Effector memory CD8-positive, alpha-beta T cell (primary cell): ENCODE results near the gene PANX3.
"Not testable (repeated sequence)": the region's sequence is repeated elsewhere in the genome, so short reads cannot be mapped to it uniquely, and the experiment has no call there.

Source experiments
- ATAC-seq: fragments of 150-1000 bp; cut with Tn5 transposase; replicated peaks from 2 replicates; pipeline ENCODE4 v1.10.0; 2021; ENCODE audit warnings: mild to moderate bottlenecking, moderate library complexity
- DNase-seq, 3 experiments: peaks; one replicate each; pipeline ENCODE4 v3.0.0; 2021
- H3K27ac Mint-ChIP-seq, 2 donors: one replicate each; pipeline ENCODE4 v1.8.0; 2022; ENCODE audit warnings: mild to moderate bottlenecking in 2 of 2, mixed read lengths in 2 of 2, moderate library complexity in 2 of 2
- H3K27me3 Mint-ChIP-seq, 2 donors: one replicate each; pipeline ENCODE4 v1.8.0; 2022; ENCODE audit warnings: mixed read lengths in 2 of 2
- H3K36me3 Mint-ChIP-seq: one replicate; pipeline ENCODE4 v1.8.0; 2022; ENCODE audit warnings: mild to moderate bottlenecking, moderate library complexity, mixed read lengths; ENCODE audit not compliant: insufficient read depth
- H3K4me1 Mint-ChIP-seq, 2 donors: one replicate each; pipeline ENCODE4 v1.8.0; 2022; ENCODE audit warnings: low read depth in 2 of 2, mixed read lengths in 2 of 2
- H3K4me3 Mint-ChIP-seq, 2 donors: one replicate each; pipeline ENCODE4 v1.8.0; 2022; ENCODE audit warnings: mild to moderate bottlenecking in 2 of 2, mixed read lengths in 2 of 2, moderate library complexity in 2 of 2
- H3K9me3 Mint-ChIP-seq, 2 donors: one replicate each; pipeline ENCODE4 v1.8.0; 2022; ENCODE audit warnings: mixed read lengths in 2 of 2

Gene PANX3

DNA sequence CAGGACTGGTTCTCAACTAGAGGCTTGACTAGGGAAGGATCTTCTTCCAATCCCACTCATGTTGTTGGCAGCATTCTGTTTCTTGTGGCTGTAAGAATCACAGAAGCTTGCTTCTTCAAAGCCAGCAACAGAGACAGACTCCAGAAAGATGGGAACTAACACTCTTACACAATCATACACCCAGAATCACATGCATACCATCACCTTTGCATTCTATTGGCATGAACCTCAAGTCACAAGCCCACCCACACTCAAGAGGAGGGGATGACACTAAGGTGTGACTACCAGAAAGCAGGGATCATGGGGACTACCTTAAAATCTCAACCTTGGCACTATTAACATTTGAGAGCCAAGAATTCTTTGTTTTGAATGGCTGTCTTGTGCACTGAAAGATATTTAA, 13.6 kb upstream of the PANX3 start:
- Mint-ChIP-seq H3K4me3 (no peak overlapping the region), H3K27me3 (peaks cover 51 to 64% of the 10 kb centered on the region in 2 donors), H3K4me1 (no peaks in the 10 kb centered on the region), H3K36me3 (peaks cover 3% of the 10 kb centered on the region), H3K9me3 (no peaks in the 10 kb centered on the region), H3K27ac (no peak overlapping the region)
- ATAC-seq = no peak
- DNase-seq = no peak

DNA sequence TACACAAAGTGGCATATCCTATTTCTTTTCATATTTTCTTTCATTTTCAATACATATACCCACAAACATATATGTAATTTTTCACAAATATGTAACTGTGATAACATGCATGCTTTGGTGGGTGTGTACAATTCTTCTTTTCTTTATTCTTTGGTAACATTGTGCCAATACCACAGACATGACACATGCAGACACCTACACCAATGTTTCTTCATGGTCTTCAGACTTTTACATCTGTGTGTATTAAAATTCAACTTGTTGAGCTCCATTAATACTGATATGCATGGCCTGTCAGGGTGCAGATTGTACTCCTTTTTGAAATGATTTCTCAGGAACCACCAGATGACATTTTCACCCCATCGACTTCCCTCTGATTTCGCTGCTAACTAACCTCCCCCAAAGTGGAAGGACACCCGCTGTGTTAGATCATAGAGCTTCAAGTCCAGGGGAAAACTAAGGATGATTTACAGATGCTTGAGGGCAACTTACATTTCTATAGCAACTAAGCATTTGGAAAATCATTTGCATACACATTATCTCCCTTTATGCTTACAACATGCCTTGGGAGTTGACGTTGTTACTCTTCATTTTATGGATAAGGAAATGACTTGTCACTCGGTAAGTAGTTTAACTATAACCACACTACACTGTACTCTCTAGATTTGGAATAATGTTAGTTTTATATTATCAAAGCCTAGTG, 10.5 kb upstream of the PANX3 start:
- no peaks in the 10 kb centered on the region for H3K4me1 Mint-ChIP-seq
- no peak overlapping the region for H3K27ac Mint-ChIP-seq
- ATAC-seq (no peak), DNase-seq (no peak)
- no peaks in the 10 kb centered on the region for H3K9me3 Mint-ChIP-seq
- H3K27me3 Mint-ChIP-seq = peaks cover 51 to 59% of the 10 kb centered on the region in 2 donors
- peaks cover 3% of the 10 kb centered on the region for H3K36me3 Mint-ChIP-seq
- H3K4me3 Mint-ChIP-seq = no peak overlapping the region

DNA sequence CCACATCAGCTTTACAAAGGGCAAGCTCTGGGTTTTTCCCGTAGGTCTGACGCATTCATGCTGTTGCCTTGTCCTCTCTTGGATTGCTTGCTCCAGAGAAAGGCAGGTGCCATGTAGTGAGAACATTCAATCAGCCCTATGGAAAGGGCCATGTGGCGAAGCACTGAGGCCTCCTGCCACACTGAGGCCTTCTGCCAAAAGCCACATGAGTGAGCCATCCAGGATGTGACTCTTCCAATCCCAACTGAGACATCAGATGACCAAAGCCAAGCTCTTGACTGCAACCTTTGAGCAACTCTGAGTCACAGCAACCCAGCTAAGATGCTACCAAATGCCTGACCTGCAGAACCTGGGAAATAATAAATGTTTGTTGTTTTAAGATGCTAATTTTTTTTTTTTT, 9.0 kb upstream of the PANX3 start:
- no peak for ATAC-seq
- H3K9me3 Mint-ChIP-seq = no peaks in the 10 kb centered on the region
- DNase-seq = no peak
- no peaks in the 10 kb centered on the region for H3K4me1 Mint-ChIP-seq
- no peak overlapping the region for H3K4me3 Mint-ChIP-seq
- no peak overlapping the region for H3K27ac Mint-ChIP-seq
- peaks cover 40 to 47% of the 10 kb centered on the region in 2 donors for H3K27me3 Mint-ChIP-seq
- H3K36me3 Mint-ChIP-seq = no peaks in the 10 kb centered on the region

DNA sequence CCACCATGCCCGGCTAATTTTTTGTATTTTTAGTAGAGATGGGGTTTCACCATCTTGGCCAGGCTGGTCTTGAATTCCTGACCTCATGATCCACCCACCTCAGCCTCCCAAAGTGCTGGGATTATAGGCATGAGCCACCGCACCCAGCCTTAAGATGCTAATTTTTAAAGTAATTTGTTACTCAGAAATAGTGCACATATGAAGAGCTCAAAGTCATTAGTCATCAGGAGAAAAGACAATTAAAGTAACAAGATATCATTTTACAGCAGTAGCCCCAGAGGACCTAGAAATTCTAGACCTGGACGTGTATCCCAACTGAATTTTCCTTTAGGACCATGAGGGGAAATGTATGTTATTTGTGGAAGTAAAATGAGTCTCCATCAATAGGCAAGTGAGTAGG, 8.5 kb upstream of the PANX3 start:
- peaks cover 35 to 41% of the 10 kb centered on the region in 2 donors for H3K27me3 Mint-ChIP-seq
- not testable (repeated sequence) for DNase-seq, H3K4me3 Mint-ChIP-seq, H3K4me1 Mint-ChIP-seq, H3K36me3 Mint-ChIP-seq, H3K27ac Mint-ChIP-seq, H3K9me3 Mint-ChIP-seq, ATAC-seq

DNA sequence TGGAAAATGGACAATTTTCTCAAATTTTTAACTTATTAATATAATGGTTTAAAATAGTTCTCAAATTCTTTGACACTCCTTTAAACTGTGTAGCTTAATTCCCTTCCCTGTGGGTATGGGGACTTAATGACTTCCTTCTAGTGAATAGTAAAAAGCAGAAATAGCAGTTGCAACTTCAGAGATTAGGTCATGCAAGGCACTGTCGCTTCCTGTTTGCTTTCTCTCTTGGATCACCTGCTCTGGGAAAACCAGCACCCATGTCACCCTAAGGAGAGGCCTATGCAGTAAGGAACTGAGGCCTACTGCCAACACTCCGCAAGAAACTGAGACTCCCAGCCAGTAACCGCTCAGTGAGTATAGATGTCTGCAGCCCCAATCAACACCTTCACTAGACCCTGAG, 5.5 kb upstream of the PANX3 start:
- no peaks in the 10 kb centered on the region for H3K4me1 Mint-ChIP-seq

DNA sequence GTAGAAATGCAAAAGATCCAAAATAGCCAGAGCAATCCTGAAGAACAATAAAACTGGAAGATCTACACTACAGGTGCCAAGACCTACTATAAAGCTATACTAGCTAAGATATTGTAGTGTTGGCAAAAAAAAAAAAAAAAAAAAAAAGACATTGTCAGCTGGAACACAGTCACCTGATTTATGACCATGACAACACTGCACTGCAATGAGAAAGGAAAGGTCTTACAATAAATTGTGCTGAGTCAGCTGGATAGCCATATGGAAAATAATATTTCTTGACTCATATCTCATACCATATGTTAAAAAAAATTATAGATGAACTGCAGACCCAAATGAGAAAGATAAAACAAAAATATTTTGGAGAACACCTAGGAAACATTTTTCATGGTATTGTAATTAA, 3.1 kb upstream of the PANX3 start:
- Mint-ChIP-seq H3K36me3 (peaks cover 3% of the 10 kb centered on the region), H3K27ac (no peak overlapping the region), H3K27me3 (peaks cover 6 to 7% of the 10 kb centered on the region in 2 donors), H3K4me1 (peaks cover 0 to 3% of the 10 kb centered on the region in 2 donors), H3K9me3 (no peaks in the 10 kb centered on the region), H3K4me3 (no peak overlapping the region)
- DNase-seq = no peak
- no peak for ATAC-seq

More for the DNA sequence above, 5.5 kb upstream of the PANX3 start:
- ATAC-seq = no peak
- no peak for DNase-seq
- H3K36me3 Mint-ChIP-seq = no peaks in the 10 kb centered on the region
- H3K27me3 Mint-ChIP-seq = peaks cover 20 to 24% of the 10 kb centered on the region in 2 donors
- H3K27ac Mint-ChIP-seq = no peak overlapping the region
- H3K4me3 Mint-ChIP-seq = no peak overlapping the region
- H3K9me3 Mint-ChIP-seq = no peaks in the 10 kb centered on the region

DNA sequence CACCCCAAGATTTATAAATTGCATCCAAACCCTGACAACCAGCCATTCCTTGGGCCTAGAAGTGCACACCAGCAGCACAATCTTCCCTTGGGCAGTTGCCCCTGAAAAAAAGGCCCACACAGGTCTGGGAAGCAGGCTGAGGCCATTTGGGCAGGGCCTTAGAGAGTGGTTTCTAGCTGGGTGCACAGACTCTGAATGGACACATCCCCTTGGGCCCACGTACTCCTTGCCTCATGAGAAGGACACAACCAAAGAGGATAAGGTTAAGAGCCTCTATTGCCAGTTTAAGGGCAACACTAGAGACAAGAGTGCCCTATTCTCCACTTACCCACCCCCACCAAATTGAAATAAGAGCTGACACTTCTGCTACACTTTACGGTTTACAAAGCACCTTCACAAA, 933 bp upstream of the PANX3 start:
- DNase-seq (no peak), ATAC-seq (no peak)
- no peaks in the 10 kb centered on the region for H3K9me3 Mint-ChIP-seq
- H3K4me3 Mint-ChIP-seq = no peak overlapping the region
- H3K4me1 Mint-ChIP-seq = peaks cover 0 to 3% of the 10 kb centered on the region in 2 donors
- H3K36me3 Mint-ChIP-seq = peaks cover 3% of the 10 kb centered on the region
- peaks cover 4 to 24% of the 10 kb centered on the region in 2 donors for H3K27me3 Mint-ChIP-seq
- H3K27ac Mint-ChIP-seq = no peak overlapping the region

DNA sequence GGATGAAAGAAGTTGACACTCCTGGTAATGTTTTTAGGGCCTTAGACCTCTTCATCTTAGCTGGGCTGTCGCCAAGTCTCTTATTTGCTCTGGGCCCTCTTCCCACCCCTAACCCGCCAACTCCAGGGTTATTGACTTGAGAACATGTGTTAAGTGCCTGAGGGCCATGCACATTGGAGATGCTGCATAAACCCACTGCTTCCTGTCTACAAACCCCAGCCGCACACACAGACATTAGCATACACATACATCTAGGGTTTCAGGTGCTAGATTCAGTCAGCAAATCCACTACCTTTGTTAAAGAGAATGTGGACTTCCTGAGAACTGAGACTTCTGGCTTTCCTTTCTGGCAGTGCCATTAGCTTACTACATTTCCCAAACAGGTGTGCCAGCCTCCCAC, 817 bp downstream of the PANX3 start:
- Mint-ChIP-seq H3K4me1 (peaks cover 0 to 3% of the 10 kb centered on the region in 2 donors), H3K27me3 (peaks cover 6 to 34% of the 10 kb centered on the region in 2 donors), H3K36me3 (peaks cover 3% of the 10 kb centered on the region), H3K9me3 (no peaks in the 10 kb centered on the region), H3K4me3 (no peak overlapping the region), H3K27ac (no peak overlapping the region)
- DNase-seq (no peak), ATAC-seq (no peak)

DNA sequence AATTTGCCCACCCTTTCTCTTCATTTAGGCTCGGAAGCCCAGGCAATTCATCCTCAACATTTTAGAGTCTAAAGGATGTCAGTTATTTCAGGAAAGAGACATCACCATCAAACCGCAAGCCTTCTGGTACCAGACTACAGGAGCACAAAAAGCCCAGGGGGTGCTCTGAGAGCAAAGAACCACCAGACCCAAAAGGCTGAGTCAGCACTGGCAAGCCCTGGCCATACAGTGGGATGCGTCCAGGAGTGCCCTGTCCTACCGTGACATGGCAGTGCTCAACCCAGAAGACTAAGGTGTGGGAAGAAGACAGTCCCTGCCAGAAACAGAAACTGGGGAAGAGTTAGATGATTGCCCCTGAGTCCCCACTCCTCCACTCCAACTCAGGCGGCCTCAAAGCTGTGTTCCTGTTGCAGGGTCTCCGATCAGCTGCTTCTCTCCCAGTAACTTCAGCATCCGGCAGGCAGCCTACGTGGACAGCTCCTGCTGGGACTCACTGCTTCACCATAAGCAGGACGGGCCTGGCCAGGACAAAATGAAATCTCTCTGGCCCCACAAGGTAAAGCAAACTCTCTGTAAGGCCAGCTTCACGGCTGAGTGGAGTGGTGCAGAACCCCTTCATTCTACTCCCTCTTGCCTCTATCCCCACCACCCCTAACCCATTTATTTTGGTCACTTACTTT, 1.5 kb downstream of the PANX3 start:
- H3K4me3 Mint-ChIP-seq = no peak overlapping the region
- H3K4me1 Mint-ChIP-seq = peaks cover 0 to 3% of the 10 kb centered on the region in 2 donors
- no peak for ATAC-seq
- H3K36me3 Mint-ChIP-seq = peaks cover 3% of the 10 kb centered on the region
- no peak overlapping the region for H3K27ac Mint-ChIP-seq
- H3K27me3 Mint-ChIP-seq = peaks cover 11 to 41% of the 10 kb centered on the region in 2 donors
- no peak for DNase-seq
- no peaks in the 10 kb centered on the region for H3K9me3 Mint-ChIP-seq

DNA sequence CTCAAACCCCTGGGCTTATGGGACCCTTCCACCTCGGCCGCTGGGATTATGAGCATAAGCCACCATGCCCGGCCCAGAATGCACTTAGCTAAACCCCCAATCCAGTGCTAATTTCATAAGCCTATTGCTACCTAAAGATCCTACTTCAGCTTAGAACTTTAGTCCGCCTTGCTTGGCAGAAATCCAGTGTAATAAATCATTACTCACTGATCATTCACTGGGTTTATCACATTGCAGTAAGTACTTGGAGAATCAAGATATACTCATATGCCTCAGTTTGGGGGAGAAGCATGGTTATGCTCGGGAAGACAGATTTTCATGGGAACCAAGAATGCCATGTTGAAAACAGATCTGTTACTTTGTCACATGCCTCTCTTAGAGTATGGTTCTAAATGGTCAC, 7.6 kb downstream of the PANX3 start:
- H3K36me3 Mint-ChIP-seq = peaks cover 9% of the 10 kb centered on the region
- DNase-seq = no peak
- H3K4me3 Mint-ChIP-seq = no peak overlapping the region
- no peak for ATAC-seq
- H3K4me1 Mint-ChIP-seq = peaks cover 12% of the 10 kb centered on the region in 2 donors
- peaks cover 19 to 47% of the 10 kb centered on the region in 2 donors for H3K27me3 Mint-ChIP-seq
- H3K9me3 Mint-ChIP-seq = no peaks in the 10 kb centered on the region
- no peak overlapping the region for H3K27ac Mint-ChIP-seq

DNA sequence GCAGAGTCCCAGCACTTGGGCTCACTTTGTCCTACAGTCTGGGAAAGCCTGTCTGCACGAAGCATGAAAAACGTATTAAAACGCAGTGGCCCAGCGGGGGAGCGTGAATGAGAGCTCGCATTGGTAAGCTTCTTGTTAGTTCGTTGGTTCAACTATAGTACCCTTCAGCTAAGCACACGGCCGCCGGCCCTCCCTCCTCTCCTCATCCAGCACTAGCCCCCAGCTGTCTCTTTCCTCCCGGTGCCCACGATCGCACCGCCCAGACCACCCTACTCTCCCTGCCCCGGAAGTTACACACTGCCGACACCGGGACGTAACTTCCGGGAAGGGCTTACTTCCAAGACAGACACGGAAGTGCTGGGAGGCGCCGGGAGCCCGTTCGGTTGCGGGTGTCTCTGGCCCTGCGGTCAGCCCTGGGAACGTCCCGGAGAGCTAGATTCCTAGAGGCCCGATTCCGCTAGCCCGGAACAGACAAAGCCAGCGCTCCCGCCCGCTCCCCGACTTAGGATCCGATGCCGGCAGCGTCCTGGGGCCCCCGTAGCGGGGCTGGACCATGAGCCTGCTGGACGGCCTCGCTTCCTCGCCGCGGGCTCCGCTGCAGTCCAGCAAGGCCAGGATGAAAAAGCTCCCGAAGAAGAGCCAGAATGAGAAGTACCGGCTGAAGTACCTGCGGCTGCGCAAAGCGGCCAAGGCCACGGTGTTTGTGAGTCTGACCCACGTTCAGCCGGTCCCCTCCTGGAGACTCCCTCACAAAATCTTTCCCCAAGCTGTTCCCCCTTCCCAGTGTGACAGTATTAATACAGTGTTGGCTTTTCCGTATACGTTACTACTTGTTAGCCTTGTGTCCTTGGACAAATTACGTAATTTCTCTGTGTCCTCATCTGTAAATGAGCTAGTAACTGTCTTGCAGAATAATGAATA, 11.6 kb downstream of the PANX3 start, which contains the start of gene TBRG1:
Gene TBRG1, plus strand, starts transcription at position 334 of the 921 bp plus-strand sequence. Its CDS starts 220 bp downstream, at position 554.
- Mint-ChIP-seq H3K27me3 (peaks cover 8 to 19% of the 10 kb centered on the region in 2 donors), H3K9me3 (no peaks in the 10 kb centered on the region), H3K4me3 (peak within 1 kb of the TSS; percentile 92 to 95), H3K4me1 (peaks cover 18 to 33% of the 10 kb centered on the region in 2 donors), H3K36me3 (peaks cover 15% of the 10 kb centered on the region), H3K27ac (peak within 1 kb of the TSS; percentile 99)
- peak; percentile 65 to 73 (median 66) for DNase-seq
- ATAC-seq = peak; percentile 95

DNA sequence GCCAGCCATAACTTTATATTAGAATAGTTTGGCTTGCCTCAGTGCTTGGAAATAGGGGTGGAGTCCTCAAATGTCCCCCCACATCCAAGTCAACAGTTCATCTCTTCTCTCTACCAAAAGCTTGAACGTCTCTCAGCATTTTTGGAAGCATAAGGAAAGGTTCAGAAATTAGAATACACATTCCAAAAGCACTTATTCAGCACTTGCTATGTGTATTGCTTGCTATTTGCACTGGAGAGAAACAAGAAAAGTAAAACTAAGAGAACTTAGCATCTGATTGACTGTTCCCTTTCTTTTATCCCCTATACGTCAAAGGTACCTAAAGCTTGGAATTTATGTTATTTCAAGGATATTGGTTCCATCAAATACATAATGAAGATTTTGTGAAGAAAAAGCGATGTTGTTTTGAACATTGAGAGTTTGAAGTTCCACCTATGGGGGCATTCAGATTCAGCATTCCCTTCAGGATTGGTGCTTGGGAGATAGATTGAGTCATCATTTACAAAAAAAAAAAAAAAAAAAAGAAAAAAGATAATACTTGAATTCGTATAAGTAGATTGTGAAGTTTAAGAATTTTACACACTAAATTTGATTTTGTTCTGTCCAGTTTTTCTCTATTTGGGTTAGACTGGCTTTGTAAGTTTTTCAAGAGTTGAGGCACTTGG, 12.8 kb downstream of the PANX3 start:
- Mint-ChIP-seq H3K9me3 (no peaks in the 10 kb centered on the region), H3K27me3 (peaks cover 7% of the 10 kb centered on the region in 2 donors), H3K4me1 (peaks cover 18 to 33% of the 10 kb centered on the region in 2 donors), H3K36me3 (peaks cover 25% of the 10 kb centered on the region), H3K27ac (peak overlapping the region; percentile 99), H3K4me3 (peak overlapping the region; percentile 92 to 95)
- ATAC-seq = no peak
- no peak for DNase-seq
